Liver (tissue), 9 donors: ENCODE measurements around the gene PROCA1. TPM values are rescaled to one million over a fixed set of nuclear protein-coding genes. Genes with fewer than 3 reads are reported as not detected.

Source experiments
- DNase-seq: peaks from one replicate; pipeline ENCODE4 v3.0.0-alpha.2; 2017; ENCODE audit warnings: low spot score
- H3K27ac ChIP-seq, 2 donors: one replicate each; pipeline ENCODE4 v1.7.0; 2013; ENCODE audit warnings: inconsistent platforms in 2 of 2, low read length in 2 of 2, control low read depth in 1 of 2, low read depth in 1 of 2, mild to moderate bottlenecking in 1 of 2
- H3K27me3 ChIP-seq, 4 donors: one replicate each; pipeline versions ENCODE4 v1.6.1 to v1.7.0; 2013; ENCODE audit warnings: low read length in 3 of 4, inconsistent platforms in 1 of 4, mild to moderate bottlenecking in 1 of 4, moderate library complexity in 1 of 4; ENCODE audit not compliant: control insufficient read depth in 4 of 4, insufficient read depth in 4 of 4
- H3K36me3 ChIP-seq, 4 donors: one replicate each; pipeline versions ENCODE4 v1.6.1 to v1.7.0; 2013; ENCODE audit warnings: low read length in 3 of 4, mild to moderate bottlenecking in 3 of 4, low read depth in 1 of 4, moderate library complexity in 1 of 4; ENCODE audit not compliant: control insufficient read depth in 4 of 4, insufficient read depth in 3 of 4
- H3K4me1 ChIP-seq, 4 donors: one replicate each; pipeline versions ENCODE4 v1.6.1 to v1.7.0; 2013; ENCODE audit warnings: low read length in 3 of 4, mild to moderate bottlenecking in 3 of 4, moderate library complexity in 1 of 4; ENCODE audit not compliant: control insufficient read depth in 4 of 4, insufficient read depth in 4 of 4
- H3K4me3 ChIP-seq, 3 donors: one replicate each; pipeline versions ENCODE4 v1.6.1 to v1.7.0; 2013; ENCODE audit warnings: low read length in 3 of 3, control low read depth in 1 of 3, low read depth in 1 of 3, mild to moderate bottlenecking in 1 of 3
- H3K9ac ChIP-seq, 2 donors: one replicate each; pipeline ENCODE4 v1.7.0; 2013; ENCODE audit warnings: low read length in 2 of 2, mild to moderate bottlenecking in 2 of 2, moderate library complexity in 2 of 2, control low read depth in 1 of 2, low read depth in 1 of 2
- H3K9me3 ChIP-seq, 4 donors: one replicate each; pipeline versions ENCODE4 v1.6.1 to v1.7.0; 2013; ENCODE audit warnings: low read length in 3 of 4; ENCODE audit not compliant: control insufficient read depth in 4 of 4
- ATF3 ChIP-seq: IDR thresholded peaks from 2 replicates; pipeline ENCODE4 v1.6.1; 2016; ENCODE audit warnings: antibody characterized with exemption
- EGR1 ChIP-seq, 2 donors: IDR thresholded peaks; 2 replicates each; pipeline ENCODE4 v1.6.1; 2016 to 2018; ENCODE audit warnings: antibody characterized with exemption in 2 of 2, low read depth in 2 of 2
- FOXA1 ChIP-seq: IDR thresholded peaks from 2 replicates; pipeline ENCODE4 v1.6.1; 2016; ENCODE audit warnings: antibody characterized with exemption
- FOXA2 ChIP-seq: IDR thresholded peaks from 2 replicates; pipeline ENCODE4 v1.6.1; 2016; ENCODE audit warnings: antibody characterized with exemption
- GABPA ChIP-seq, 2 donors: IDR thresholded peaks in 1 of 2; conservative IDR thresholded peaks in 1 of 2; 2 replicates each; pipeline ENCODE4 v1.6.1; 2016; ENCODE audit warnings: antibody characterized with exemption in 2 of 2, mild to moderate bottlenecking in 1 of 2, moderate library complexity in 1 of 2
- HNF4A ChIP-seq, 2 donors: conservative IDR thresholded peaks; 2 replicates each; pipeline ENCODE4 v1.6.1; 2016; ENCODE audit warnings: antibody characterized with exemption in 2 of 2, mild to moderate bottlenecking in 2 of 2
- JUND ChIP-seq, 2 donors: IDR thresholded peaks; 2 replicates each; pipeline ENCODE4 v1.6.1; 2016; ENCODE audit warnings: antibody characterized with exemption in 2 of 2
- NR2F2 ChIP-seq: IDR thresholded peaks from 2 replicates; pipeline ENCODE4 v1.6.1; 2016; ENCODE audit warnings: antibody characterized with exemption
- RAD21 ChIP-seq, 2 donors: IDR thresholded peaks; 2 replicates each; pipeline ENCODE4 v1.6.1; 2016; ENCODE audit warnings: antibody characterized with exemption in 2 of 2, mild to moderate bottlenecking in 2 of 2
- REST ChIP-seq: IDR thresholded peaks from 2 replicates; pipeline ENCODE4 v1.6.1; 2016; ENCODE audit warnings: antibody characterized with exemption, mild to moderate bottlenecking
- RXRA ChIP-seq, 2 donors: IDR thresholded peaks; 2 replicates each; pipeline ENCODE4 v1.6.1; 2017 to 2018; ENCODE audit warnings: antibody characterized with exemption in 2 of 2, mild to moderate bottlenecking in 1 of 2
- SP1 ChIP-seq: IDR thresholded peaks from 2 replicates; pipeline ENCODE4 v1.6.1; 2018; ENCODE audit warnings: antibody characterized with exemption, mild to moderate bottlenecking
- TAF1 ChIP-seq: conservative IDR thresholded peaks from 2 replicates; pipeline ENCODE4 v1.6.1; 2016; ENCODE audit warnings: antibody characterized with exemption, mild to moderate bottlenecking
- YY1 ChIP-seq: IDR thresholded peaks from 2 replicates; pipeline ENCODE4 v1.6.1; 2016; ENCODE audit warnings: antibody characterized with exemption, mild to moderate bottlenecking
- ZBTB33 ChIP-seq: IDR thresholded peaks from 2 replicates; pipeline ENCODE4 v1.6.1; 2016; ENCODE audit warnings: antibody characterized with exemption
- WGBS: extraction: QIAGEN DNeasy Blood & Tissue Kit; methylation state at CpG from one replicate; pipeline ENCODE4 v1.1.7; 2013; 5-methylcytosine and 5-hydroxymethylcytosine counted together
- polyA plus RNA-seq, 2 donors: library from polyadenylated mRNA; stranded (reverse) in 1 of 2; unstranded in 1 of 2; fragments of 200-250 nt in 1 of 2; fragments of >200 nt in 1 of 2; fragmentation: Nextera tagmentation in 1 of 2; extraction: Ambion mirVana in 1 of 2; gene quantifications; one replicate each; pipeline versions ENCODE4 v1.2.1 to v1.2.3, GENCODE V29; 2013 to 2015
- total RNA-seq, 2 donors: library from RNA; depleted of rRNA; stranded (reverse); fragments of >200 nt; gene quantifications; one replicate each; pipeline ENCODE4 v1.2.3, GENCODE V29; 2014
- TF ChIP-seq, protein P1 (sequence below): IDR thresholded peaks from 2 replicates; pipeline ENCODE4 v1.6.1; 2016; ENCODE audit warnings: antibody characterized with exemption
- donor health status: healthy.
- donor health status: healthy.
- donor health status: healthy.
- donor health status: healthy.
- donor health status: healthy.

The PROCA1 gene
- total and polyA plus RNA-seq, 4 donors = 0.16 to 0.65 (median 0.35) TPM

DNA sequence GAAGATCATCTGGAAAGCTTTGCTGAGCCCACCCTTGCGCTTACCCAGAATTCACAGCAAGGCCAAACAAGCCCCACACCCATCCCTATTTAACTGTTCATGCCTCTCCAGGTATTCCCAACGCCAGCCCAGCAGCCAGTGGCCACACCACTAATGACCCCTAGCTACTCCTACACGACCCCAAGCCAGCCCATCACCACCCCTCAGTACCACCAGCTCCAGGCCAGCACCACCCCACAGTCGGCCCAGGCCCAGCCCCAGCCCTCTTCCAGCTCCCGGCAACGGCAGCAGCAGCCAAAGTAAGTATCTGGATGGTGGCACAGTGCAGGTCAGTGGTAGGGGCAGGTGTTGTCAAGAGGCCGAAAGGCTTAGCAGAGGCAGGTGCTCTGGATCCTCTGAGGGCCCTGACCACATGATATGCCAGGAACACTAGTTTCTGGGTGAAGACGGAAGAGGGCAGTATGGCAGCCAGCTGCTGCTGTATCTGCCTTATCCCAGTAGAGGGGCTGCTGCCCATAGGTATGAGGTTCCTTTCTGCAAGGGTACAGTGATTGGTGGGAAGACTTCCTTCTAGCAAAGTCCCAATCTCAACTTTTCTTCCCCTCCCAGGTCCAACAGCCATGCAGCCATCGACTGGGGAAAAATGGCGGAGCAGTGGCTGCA lies 10.7 kb downstream of the PROCA1 start:
- Histone ChIP-seq H3K27ac (no peak overlapping the region), H3K4me3 (no peak overlapping the region), H3K9ac (no peak overlapping the region), H3K9me3 (no peaks in the 10 kb centered on the region), H3K4me1 (peaks cover 4 to 20% (median 16%) of the 10 kb centered on the region in 4 donors), H3K36me3 (peaks cover 17 to 82% (median 54%) of the 10 kb centered on the region in 4 donors), H3K27me3 (no peaks in the 10 kb centered on the region)
- no peak for DNase-seq
- 96% methylated on average over 10 of the region's 10 CpGs for WGBS
- TF ChIP-seq HNF4A (conservative IDR thresholded peaks at IDR 0.05) = no peak
- no peak for TF ChIP-seq NR2F2
- no peak for TF ChIP-seq SP1
- TF ChIP-seq, protein P1, sequence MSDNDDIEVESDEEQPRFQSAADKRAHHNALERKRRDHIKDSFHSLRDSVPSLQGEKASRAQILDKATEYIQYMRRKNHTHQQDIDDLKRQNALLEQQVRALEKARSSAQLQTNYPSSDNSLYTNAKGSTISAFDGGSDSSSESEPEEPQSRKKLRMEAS = no peak
- no peak for TF ChIP-seq RAD21 (IDR thresholded peaks at IDR 0.05)
- no peak for TF ChIP-seq JUND (IDR thresholded peaks at IDR 0.05)
- TF ChIP-seq EGR1 (IDR thresholded peaks at IDR 0.05; ENCODE audit: low read depth in 2 of 2) = no peak
- no peak for TF ChIP-seq RXRA (IDR thresholded peaks at IDR 0.05)
- no peak for TF ChIP-seq FOXA2
- TF ChIP-seq ATF3 = no peak

- H3K27ac ChIP-seq = no peak overlapping the region
Observed at GRCh38 chr17:28700278-28700677, 11.4 kb downstream of the PROCA1 start.

More at GRCh38 chr17:28700278-28700677, 11.4 kb downstream of the PROCA1 start:
- Histone ChIP-seq H3K27me3 (no peaks in the 10 kb centered on the region), H3K9ac (no peak overlapping the region), H3K4me1 (peaks cover 4 to 20% (median 16%) of the 10 kb centered on the region in 4 donors), H3K9me3 (no peaks in the 10 kb centered on the region), H3K36me3 (peaks cover 17 to 87% (median 61%) of the 10 kb centered on the region in 4 donors), H3K4me3 (no peak overlapping the region)
- WGBS = 84% methylated on average over 8 of the region's 8 CpGs
- TF ChIP-seq NR2F2 = no peak
- no peak for TF ChIP-seq GABPA (IDR thresholded peaks at IDR 0.05 in 1 of 2, conservative IDR thresholded peaks at IDR 0.05 in 1 of 2)
- TF ChIP-seq FOXA1 = no peak
- no peak for TF ChIP-seq RAD21 (IDR thresholded peaks at IDR 0.05)
- TF ChIP-seq RXRA (IDR thresholded peaks at IDR 0.05) = no peak
- TF ChIP-seq FOXA2 = no peak
- TF ChIP-seq TAF1 = no peak
- no peak for TF ChIP-seq ATF3
- no peak for TF ChIP-seq REST
- TF ChIP-seq YY1 = no peak
- no peak for TF ChIP-seq ZBTB33
- TF ChIP-seq, protein P1 = no peak
- DNase-seq = no peak
